GM19438 (cell line): ENCODE results near the gene DLEU7.

ENCODE experiments used
- ATAC-seq: cut with Tn5 transposase; IDR thresholded peaks from one replicate; pipeline ENCODE4 v1.9.1; 2021; ENCODE audit warnings: low read depth; ENCODE audit not compliant: unreplicated experiment

DLEU7 gene

DNA sequence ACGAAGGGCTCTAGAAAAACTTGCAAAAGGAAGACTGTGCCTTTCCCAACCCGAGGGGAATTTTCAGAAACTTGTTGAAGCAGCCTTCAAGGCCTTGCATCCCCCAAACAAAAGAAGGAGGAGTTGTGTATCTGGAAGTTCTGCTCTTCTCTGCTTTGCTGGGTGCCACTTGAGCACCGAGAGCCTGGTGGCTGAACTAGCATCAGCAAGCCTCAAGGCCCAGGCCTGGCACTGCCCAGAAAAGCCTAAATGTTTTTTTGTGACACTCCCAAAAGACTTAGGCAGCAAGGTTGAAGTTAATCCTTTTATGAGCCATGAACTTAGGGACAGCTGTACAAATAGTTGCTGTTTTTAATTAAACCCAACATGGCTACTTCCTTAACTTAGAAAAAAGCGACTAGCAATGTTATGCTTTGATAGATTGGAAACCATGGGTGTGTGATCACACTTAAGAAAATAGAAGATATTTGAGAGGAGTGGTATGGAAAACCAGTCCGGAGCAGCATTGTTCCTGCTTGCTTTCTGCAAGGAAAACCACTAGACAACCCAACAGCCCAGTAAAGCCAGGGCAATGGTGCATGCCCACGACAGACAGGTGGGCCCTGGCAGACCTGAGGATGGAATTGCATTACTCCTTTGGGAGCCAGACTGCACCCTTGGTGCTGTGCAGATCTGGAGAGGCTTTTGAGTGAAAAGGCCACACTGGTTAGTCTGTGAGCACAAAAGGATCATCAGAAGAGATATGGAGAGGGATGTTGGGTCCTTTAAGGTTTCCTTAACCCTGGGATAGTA lies 788 bp upstream of the DLEU7 start:
- no peak for ATAC-seq

DNA sequence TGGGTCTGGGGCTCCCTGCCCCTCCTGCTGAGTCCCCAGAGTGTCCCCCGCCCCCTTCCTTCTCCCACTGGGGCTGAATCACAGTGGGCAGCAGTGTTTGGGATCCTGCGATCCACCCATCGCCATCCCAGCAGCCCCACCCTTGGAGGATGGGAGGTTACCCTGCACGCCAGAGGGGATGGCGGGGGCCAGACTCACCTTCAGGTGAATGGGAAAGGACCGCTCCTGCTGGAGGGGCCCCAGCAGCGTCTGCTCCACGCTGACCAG lies 569 bp downstream of the DLEU7 start:
- ATAC-seq = no peak

DNA sequence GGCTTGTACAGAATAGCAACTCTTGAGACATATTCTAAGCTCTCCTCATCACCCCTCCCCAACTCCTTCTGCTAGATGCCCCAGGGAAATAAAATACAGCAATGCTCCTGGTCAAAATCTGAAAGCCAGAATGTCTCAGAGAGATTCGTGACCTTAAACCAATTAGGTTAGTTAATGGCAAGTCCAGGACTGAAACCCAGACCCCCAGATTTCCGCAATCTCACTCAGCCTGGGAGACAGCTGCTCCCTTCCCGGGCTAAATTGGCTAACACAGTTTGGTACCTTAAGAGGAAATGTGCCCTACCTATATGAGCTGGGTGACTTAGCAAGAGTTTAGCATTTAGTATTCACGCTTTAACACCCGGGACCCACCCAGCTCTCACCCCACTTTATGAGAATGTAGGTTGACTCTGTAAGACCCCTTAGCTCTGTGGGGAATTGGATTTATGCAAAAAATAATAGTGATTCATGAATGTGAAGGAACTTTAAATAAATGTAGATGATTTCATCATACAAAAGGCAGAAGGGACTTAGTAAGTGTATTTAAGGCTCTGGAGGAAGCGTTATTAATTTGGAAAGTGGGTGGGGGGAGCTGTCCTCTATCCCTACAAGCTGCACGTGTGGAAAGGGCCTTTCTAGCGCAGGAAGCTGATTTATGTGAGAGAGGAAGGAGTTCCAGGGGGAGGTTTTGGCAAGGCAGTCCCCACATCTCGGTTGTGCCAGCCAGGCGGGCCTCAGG lies 1.1 kb downstream of the DLEU7 start:
- no peak for ATAC-seq

DNA sequence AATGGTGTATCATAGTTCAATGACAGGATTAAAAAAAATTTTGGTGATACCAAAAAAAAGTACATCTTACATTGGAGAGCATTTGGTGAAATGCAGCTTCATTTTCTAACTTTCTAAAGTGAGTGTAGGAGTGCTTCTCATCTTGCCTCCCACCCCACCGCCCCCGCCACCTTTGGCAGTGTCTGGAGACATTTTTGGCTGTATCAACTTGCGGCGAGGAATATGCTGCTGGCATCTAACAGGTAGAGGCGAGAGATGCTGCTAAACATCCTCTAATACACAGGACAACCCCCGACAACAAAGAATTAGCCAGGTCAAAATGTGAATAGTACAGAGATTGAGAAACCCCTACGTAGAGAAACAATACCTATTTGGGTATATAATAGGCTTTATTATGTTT lies 1.7 kb downstream of the DLEU7 start:
- ATAC-seq = no peak

DNA sequence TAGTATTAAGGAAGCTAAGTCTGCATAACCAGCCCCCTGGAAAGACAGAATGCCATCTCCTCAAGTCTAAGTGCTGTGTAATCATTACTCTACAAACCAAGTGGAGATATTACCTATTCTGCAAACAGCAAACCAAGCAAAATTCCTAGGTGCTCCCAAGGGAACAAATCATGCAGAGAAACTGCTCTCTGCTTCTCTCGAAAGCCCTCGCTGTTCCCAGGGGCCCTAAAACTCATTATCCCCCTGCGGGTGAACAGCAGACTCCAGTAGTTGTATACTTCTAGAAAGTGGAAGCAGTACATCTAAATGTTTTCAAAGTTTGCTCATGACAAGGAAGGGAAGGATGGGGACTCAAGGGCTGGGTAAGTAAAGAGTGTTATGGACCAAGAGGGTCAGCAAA lies 3.2 kb downstream of the DLEU7 start:
- ATAC-seq = no peak

DNA sequence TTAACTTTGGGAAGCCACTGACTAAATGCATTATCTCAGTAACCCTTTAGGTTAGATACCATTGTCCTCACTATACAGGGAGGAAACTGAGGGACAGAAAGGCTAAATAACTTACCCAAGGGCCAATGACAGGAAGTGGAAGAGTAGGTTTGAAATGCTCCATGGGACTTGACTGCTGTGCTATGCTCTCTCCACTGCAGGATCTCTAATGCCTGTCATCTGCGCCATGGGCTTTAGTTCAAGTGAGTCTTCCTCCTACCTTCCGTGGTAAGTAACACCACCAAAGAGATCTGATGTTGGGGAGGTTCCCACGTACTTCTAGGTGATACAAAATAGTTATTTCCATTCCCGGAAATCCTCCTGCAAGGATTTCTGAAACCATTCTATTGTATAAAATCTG lies 3.7 kb downstream of the DLEU7 start:
- no peak for ATAC-seq

DNA sequence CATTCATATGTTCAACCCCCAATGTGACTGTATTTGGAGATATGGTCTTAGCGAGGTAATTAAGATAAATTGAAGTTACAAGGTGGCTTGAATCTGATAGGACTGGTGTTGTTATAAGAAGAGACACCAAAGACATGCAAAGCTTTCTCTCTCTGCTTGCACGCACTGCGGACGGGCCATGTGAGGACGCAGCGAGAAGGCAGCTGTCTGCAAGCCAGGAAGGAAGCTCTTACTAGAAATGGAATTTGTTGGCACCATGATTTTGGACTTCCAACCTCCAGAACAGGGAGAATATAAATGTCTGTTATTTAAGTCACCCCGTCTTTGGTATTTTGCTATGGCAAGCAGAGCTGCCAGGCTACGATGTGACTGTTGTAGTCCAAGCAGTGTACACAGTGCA lies 4.8 kb downstream of the DLEU7 start:
- no peak for ATAC-seq

DNA sequence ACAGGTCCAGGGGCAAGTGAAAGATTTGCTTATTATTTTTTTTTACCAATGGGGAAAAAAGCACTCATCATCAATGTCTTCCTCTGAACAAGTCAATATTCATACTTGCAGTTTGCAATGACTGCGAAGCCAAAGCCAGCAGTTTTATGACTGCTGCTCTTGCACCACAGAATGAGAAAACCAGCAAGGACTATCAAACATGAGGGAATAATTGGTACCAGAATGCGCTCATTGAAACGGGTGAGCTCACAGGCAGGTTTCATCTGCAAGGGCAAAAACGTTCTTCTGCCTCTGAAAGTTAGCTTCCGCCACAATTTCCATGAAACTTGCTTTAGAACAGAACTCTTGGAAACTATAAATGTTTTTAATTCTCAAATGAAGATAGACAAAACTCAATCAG lies 5.5 kb downstream of the DLEU7 start:
- no peak for ATAC-seq

DNA sequence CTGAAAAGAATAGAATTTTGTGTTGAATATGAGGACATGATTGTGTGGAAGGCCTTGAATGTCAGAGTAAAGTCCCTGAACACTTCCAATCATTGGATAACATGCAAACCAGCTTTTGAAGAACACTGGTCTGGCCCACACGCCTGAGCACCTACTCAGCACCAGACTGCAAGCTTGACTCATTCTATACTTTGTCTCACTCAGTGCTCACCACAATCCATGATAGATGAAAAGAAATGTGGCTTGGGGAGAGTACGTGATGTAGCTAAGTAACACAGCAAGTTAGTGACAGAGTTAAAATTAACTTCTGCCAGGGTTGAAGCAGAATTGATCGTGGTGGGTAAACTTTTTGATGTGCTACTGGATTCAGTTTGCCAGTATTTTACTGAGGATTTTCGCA lies 12.0 kb downstream of the DLEU7 start:
- no peak for ATAC-seq

DNA sequence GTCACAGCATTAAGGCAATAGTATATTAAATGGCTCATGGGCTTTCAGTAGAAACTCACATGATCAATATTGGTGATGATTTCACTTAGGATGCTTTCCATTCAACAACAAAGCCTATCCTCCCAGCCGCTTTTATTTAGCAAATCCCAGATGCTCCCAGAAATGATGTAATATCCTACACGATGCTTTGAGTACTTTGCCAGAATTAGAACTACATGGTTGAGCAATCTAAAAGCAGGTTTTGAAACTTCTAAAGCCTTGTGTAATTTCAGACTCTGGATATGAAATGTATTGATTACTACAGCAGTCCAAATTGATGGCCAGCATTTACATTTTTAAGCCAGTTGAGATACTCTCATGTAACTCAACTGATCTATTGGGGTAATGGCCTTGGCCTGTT lies 13.6 kb downstream of the DLEU7 start:
- ATAC-seq = no peak

DNA sequence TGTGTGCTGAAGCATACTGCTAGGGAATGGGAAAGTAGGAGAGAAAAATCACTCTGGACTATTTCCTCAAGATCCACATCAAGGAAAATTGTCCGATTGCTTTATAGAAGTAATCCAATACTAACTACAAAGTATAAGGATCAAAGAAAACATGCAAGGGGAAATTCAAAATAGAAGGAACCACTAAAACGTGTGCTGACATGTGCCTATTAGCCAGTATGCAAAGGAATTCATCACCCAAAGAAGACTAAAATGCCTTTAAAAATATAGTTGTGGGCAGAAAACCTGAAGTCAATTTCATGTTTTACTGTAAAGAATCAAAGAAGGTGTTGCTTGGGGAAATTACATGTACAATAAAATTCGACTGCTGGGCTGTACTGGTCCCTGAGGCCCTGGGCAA lies 14.3 kb downstream of the DLEU7 start:
- ATAC-seq = no peak

DNA sequence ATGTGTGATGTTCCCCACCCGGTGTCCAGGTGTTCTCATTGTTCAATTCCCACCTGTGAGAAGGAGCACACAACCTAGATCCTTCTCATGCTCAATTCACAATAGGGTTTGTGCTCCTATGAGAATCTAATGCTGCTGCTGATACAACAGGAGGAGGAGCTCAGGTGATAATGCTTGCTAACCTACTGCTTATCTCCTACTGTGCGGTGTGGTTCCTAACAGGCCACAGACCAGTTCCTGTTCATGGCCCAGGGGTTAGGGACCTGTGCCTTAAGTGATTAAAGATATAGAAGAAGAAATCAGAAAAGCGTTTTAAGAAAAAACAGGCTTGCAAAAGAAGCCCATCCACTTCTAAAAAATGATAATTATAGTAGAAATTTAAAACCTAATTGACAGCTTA lies 17.5 kb downstream of the DLEU7 start:
- ATAC-seq = no peak

DNA sequence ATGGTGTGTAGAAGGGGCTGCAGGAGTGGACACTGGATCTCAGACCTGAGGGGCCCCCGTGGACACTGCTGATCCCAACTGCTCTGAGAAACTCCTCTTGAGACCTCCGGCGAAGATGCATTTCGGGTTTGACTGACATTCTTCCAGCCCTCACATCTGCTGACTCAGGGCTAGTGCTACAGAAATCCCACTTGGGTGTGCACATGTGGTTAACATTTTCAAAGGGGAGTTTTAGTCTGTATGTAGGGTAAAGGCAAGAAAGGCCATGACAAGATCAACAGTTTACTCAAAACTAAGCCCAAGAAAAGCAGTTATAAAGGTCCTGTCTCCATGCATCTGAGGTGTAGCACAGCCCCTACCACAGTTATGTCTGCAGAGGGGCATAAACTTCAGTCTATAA lies 31.2 kb downstream of the DLEU7 start:
- no peak for ATAC-seq

DNA sequence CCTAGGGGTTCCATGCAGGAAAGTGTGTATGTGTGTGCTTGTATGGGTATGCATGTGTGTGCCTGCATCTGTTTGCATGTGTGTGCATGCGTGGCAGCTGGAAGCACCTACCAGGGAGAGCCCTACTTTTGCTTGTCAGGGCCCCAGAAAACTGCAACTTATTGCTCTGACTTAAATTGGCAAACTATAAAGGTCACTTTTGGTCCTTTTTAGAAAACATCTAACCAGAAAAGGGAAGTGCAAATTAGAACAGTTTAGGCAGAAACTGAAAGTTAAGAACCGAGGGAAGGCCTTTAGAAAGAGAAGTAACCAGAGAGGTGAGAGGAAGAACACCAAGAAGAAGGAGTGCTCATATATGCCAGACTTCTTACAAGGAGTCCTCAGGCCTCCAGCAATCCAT lies 32.5 kb downstream of the DLEU7 start:
- peak; percentile 92 for ATAC-seq

DNA sequence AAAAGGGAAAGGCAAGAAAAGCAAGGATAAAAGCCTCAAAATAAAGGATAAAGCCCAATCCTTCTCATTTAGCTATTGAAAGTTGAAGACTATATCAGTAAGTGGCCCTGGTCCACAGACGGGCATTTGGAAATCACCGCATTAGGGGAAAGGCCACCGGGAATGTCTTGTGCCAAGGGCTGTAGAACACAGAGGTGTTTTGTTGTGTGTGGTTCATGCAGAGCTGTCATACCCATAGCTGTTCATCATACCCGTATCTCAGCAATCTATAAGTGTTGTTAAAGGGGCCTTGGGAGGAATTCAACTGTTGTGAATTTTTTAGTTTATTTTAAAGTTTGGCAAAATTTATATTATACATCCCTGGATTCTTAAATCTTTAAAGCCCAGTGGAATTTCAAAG lies 33.0 kb downstream of the DLEU7 start:
- ATAC-seq = no peak

DNA sequence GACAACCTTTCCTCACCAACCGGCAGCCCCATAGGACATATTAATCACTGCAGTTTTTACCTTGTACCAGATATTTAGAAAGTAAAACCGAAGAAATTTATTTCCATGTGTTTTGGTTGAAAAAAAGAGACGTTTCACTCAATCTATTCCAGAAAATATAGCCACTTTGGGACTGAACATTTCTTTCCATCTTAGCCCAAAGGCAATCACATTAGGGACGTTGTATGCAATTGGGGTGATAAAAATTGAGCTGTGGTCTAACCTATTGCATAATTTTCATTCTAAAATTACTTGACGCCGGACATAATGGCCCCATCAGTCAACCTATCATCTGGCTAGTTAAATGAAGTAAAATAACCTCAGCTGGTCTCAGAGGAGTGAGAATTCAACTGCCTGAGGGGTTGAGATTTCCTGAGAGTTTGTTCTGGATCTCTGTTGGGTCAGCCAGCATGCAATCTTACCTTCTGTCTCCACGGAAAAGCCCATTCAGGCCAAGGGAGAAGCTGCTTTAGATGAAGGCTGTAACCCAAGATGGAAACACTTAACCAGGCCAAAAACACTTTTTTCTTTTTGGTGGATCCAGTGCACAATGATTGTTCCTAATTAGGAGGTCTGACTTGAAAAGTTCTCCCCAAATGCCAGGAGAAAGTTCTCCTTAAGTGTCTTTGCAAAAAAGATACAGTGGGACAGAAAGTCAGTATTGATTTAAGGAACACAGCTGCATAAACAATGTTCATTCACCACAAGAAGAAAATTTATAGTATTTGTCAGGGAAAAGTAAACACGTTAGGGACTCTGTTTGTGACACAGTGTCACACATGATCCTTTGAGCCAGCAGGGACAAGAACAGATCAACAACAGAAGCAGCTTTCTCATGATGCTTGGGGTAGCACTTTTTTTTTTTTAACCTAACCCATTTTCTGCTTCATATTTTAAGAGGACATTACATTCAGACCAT lies 34.1 kb downstream of the DLEU7 start:
- no peak for ATAC-seq

DNA sequence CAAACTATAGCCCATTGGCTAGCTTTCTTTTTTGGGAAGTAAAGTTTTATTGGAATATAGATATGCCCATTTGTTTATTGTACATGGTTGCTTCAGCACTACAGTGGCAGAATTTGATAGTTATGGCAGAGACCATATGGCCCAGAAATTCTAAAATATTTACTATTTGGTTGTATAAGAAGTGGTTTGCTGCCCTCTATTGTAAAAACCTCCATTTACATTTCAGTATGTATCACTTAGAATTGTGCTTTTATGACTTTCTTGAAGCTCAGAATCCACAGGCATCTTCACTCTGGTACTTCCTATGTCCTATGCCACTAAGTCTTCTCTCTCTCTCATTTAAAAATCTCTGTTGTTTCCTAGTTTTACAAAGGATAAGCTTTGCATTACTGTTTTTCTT lies 37.7 kb downstream of the DLEU7 start:
- ATAC-seq = no peak

DNA sequence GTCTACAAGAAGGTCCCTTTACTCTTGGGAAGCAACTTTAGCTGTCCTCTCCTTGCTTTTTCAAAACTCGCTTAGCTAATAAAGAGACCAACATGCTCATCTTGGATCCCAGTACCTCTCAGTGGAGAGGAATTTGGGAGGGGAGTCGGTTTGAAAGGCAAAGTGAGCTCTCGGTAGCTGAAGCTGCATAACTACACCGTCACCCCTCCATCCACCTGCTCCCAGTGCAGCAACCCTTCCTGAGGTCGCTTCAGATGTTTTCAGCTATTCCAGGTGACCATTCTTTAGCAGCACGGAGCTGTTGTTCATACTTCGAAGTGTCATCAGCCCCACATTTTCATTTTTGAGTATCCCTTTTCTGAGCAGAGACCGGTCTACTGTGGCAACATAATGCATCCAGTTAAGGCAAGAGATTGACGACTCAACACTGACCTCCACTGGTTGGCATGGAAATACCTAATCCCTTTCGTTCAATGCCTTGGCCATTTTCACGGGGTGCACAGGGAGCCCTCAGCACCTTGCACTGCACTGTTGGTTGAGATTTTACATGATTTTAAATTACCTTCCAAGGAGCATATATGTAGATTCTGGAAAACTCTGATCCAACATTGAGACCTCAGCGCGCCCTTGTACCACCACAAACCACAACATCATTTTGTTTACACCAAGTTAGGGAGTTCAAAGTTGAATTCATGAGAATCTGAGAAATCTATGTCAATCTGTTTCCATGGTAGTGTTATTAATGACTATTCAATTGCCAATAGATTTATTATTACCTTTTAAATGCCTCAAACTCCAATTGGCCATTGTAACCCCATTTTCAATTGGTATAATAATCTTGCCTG lies 42.2 kb downstream of the DLEU7 start:
- ATAC-seq = peak; percentile 94

DNA sequence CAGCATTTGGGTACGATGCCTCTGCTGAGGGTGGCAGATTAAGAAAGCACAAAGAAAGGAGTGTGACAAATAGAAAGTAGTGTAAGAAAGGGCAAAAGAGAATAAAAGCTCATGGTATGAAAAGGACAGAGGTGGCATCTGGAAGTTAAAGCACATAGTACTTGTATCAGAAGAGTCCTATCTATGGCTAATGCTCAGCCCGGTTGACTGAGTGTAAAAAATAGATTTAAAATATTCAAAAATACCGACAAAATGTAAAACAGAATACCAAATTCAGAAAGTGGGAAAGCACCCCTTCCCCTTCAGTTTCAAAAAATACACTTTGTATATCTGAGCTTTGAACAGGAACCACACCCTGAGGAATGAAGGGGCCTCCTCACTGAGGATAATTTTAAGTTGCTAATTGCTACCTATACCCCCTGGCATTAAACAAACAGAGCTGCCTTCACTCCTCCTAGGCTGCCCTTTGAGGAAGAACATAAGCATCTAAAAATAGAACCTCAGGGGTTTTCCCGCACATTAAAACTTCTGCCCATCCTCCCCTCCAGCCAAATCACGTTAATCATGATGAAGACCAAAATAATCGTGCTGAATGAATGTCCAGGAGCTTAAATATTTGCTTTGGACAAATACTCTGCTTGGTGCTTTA lies 43.3 kb downstream of the DLEU7 start:
- no peak for ATAC-seq

DNA sequence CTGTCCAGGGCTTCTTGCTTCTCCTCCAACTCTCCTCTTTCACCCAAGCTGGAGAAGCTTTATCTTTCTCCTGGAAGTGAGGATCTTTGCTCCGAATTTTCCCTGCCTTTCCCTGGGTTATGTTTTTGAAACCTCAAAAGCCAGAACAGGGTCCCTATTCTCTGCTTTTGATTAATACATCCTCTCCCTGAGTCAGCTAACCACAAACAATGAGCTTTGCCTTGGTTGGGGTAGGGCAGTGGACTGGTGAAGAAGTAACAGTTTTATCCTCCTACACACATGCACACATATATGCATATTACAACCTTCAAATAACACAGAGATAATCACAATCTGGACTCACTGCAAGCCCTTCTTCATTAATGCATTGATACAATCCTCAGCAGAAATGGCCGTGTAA lies 44.6 kb downstream of the DLEU7 start:
- ATAC-seq = no peak
